Measurements from ENCODE around the gene NRF1. TPM values are rescaled to one million over a fixed set of nuclear protein-coding genes. Genes with fewer than 3 reads are reported as not detected.
"Not testable (repeated sequence)": the region's sequence is repeated elsewhere in the genome, so short reads cannot be mapped to it uniquely, and the experiment has no call there.

NRF1 gene
- total RNA-seq, 2 donors from 2014 or later = 15.6 to 21.7 TPM

DNA sequence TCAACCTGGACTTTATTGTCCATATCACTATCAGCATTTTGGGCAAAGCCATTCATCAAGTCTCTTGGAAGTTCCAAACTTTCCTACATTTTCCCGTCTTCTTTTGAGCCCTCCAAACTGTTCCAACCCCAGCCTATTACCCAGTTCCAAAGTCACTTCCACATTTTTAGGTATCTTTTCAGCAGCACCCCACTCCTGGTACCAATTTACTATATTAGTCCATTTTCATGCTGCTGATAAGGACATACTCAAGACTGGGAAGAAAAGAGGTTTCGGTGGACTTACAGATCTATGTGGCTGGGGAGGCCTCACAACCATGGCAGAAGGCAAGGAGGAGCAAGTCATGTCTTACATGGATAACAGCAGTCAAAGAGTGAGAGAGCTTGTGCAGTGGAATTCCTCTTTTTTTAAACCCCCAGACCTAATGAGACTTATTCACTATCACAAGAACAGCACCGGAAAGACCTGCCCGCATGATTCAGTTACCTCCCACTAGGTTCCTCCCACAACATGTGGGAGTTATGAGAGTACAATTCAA is 50.2 kb downstream of the NRF1 start:
- H3K36me3 Mint-ChIP-seq = peaks cover 26 to 53% of the 10 kb centered on the region in 2 donors
- peaks cover 7 to 20% of the 10 kb centered on the region in 2 donors for H3K9me3 Mint-ChIP-seq
- no peak overlapping the region for H3K27ac Mint-ChIP-seq
- no peak for DNase-seq (ENCODE audit: low spot score in 2 of 2)
- ATAC-seq = no peak

DNA sequence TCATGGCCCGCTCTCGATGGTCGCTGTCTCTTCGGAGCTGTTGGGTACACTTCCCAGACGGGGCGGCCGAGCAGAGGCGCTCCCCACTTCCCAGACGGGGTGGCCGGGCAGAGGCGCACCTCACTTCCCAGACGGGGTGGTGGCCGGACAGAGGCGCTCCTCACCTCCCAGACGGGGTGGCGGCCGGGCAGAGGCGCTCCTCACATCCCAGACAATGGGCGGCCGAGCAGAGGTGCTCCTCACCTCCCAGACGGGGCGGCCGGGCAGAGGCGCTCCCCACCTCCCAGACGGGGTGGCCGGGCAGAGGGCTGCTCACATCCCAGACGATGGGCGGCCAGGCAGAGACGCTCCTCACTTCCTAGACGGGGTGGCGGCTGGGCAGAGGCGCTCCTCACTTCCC is 51.7 kb downstream of the NRF1 start:
- not testable (repeated sequence) for ATAC-seq; H3K27ac Mint-ChIP-seq; DNase-seq (ENCODE audit: low spot score in 2 of 2)
- H3K36me3 Mint-ChIP-seq = peaks cover 26 to 43% of the 10 kb centered on the region in 2 donors
- peaks cover 7 to 20% of the 10 kb centered on the region in 2 donors for H3K9me3 Mint-ChIP-seq

DNA sequence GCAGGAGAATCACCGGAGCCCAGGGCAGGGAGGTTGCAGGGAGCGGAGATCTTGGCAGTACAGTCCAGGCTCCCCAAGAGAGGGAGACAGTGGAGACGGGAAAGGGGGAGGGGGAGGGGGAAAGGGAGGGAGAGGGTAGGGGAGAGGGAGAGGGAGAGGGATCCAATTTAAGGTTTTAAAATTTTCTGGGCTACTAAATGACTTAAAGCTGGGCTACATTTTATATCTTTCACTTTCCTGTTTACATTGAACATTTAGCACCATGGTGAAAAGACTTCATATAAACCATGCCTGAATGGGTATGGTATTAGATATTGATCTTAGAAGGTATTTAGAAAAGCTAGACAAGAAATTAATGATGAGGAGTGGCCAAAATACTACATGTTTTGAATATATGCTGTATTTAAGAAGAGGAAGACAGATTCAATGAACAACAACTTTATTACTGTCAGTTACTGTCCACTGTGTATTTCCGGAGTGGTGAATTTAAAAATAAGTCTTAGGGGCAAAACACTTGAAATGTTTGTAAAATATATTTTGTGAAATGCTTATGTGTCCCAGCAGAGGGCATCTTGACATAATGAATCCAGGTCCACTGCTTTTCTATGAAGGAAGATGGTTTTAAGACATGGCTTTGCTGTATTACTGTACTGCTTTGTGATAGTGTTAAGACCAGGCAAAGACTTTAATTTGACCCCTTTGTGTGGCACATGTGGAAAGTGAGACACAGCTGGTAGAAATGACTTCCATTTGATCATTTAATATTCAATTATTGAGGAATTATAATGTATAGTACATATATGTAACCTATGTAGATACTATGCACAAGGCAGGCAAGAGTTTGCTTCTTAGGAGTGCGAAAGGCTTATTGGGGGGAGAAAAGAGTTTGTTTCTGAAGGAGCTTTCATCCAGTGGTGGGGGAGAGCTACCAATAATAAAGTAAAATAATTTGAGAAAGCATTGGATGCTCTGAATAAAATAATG is 52.8 kb downstream of the NRF1 start:
- no peak for DNase-seq (ENCODE audit: low spot score in 2 of 2)
- no peak for ATAC-seq
- H3K27ac Mint-ChIP-seq = no peak overlapping the region
- H3K9me3 Mint-ChIP-seq = peaks cover 7 to 20% of the 10 kb centered on the region in 2 donors
- peaks cover 26 to 38% of the 10 kb centered on the region in 2 donors for H3K36me3 Mint-ChIP-seq

DNA sequence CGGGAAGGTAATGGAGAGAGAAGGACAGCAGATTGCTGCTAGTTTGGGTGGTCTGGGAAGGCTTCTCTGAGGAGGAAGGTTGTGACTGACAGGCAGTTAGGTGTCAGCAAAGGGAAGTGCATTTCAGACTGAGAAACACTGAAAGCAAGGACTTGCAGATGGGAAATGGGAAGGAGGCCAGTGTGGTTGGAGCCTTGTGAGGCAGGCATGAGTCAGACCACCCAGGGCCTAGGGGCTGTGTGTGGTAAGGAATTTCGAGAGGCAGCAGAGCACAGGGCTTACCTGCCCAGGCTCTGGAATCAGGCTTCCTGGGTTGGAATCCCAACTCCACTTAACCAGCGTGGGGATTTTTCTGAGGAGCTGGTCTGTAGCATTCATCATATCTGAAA is 53.5 kb downstream of the NRF1 start:
- DNase-seq (ENCODE audit: low spot score in 2 of 2) (no peak), ATAC-seq (no peak)
- Mint-ChIP-seq H3K36me3 (peaks cover 19 to 31% of the 10 kb centered on the region in 2 donors), H3K27ac (no peak overlapping the region), H3K9me3 (peaks cover 7 to 13% of the 10 kb centered on the region in 2 donors)

DNA sequence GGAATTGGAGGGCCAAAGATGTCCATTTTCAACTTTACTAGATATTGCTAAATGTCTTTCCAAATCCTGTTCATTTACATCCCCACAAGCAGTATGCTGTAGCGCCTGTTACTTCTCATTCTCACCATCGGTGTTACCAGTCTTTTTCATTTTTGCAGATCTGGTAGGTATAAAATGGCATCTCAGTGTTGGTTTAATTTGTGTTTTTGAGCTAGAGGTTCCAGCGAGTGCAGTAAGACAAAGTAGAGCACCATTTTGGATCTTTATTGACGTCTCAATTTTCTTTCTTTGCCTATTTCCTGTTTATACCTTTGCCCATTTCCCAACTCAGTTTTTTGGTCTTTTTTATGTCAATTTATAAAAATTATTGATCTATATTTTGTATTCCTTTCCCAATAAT is 55.6 kb downstream of the NRF1 start:
- H3K9me3 Mint-ChIP-seq = peaks cover 0 to 4% of the 10 kb centered on the region in 2 donors
- ATAC-seq (no peak), DNase-seq (ENCODE audit: low spot score in 2 of 2) (no peak)
- peaks cover 0 to 10% of the 10 kb centered on the region in 2 donors for H3K36me3 Mint-ChIP-seq
- H3K27ac Mint-ChIP-seq = no peak overlapping the region

DNA sequence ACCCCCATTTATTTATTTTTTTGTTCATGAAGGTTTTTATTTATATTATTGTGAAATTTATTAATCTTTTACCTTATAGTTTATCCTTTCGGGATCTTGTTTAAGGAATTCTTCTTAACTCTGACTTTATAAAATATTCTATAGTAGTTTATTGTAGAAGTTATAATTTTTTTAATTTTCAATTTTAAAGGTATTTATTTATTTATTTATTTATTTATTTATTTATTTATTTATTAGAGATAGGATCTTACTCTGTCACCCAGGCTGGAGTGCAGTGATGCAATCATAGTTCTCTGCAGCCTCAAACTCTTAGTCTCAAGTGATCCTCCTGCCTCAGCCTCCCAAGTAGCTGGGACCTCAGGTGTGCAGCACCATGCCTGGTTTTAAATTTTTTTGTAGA is 56.0 kb downstream of the NRF1 start:
- ATAC-seq (no peak), DNase-seq (ENCODE audit: low spot score in 2 of 2) (no peak)
- H3K27ac Mint-ChIP-seq = no peak overlapping the region
- peaks cover 0 to 6% of the 10 kb centered on the region in 2 donors for H3K36me3 Mint-ChIP-seq
- H3K9me3 Mint-ChIP-seq = no peaks in the 10 kb centered on the region

DNA sequence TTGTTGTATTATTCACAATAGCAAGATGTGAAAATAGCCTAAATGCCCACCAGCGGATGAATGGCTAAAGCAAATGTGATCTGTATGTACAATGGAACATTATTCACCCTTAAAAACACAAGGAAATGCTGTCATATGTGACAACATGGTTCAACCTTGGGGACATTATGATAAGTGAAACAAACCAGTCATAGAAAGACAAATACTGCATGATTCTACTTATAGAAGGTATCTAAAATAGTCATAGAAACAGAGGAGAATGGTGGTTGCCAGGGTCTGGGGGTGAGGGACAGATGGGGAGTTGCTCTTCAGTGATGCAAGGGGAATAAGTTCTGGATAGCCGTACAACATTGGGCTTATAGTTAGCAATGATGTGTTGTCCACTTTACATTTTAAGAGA is 58.4 kb downstream of the NRF1 start:
- peaks cover 4% of the 10 kb centered on the region in 2 donors for H3K36me3 Mint-ChIP-seq
- no peak overlapping the region for H3K27ac Mint-ChIP-seq
- DNase-seq (ENCODE audit: low spot score in 2 of 2) (no peak), ATAC-seq (peak in 1 of 2 donors; percentile 56)
- peaks cover 0 to 3% of the 10 kb centered on the region in 2 donors for H3K9me3 Mint-ChIP-seq

DNA sequence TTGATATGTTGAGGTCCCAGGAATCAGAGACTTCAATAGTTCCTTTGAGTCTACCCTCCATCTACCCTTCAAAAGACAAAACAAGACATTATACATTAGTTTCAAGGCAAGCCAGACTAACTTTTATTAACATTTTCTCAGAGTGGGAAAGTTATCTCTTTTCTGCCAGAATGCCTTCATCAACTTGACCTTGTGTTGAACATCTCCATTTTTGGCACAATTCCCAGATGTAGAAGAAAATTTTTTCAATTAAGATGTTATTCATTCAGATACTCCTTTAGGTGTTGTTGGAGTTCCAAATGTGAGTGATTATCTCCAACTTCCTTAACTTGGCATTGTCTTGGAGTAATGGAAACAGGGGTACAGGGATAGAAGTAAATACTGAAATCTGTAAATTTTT is 59.1 kb downstream of the NRF1 start:
- DNase-seq (ENCODE audit: low spot score in 2 of 2) (no peak), ATAC-seq (no peak)
- Mint-ChIP-seq H3K27ac (no peak overlapping the region), H3K9me3 (peaks cover 0 to 8% of the 10 kb centered on the region in 2 donors), H3K36me3 (peaks cover 11% of the 10 kb centered on the region in 2 donors)

DNA sequence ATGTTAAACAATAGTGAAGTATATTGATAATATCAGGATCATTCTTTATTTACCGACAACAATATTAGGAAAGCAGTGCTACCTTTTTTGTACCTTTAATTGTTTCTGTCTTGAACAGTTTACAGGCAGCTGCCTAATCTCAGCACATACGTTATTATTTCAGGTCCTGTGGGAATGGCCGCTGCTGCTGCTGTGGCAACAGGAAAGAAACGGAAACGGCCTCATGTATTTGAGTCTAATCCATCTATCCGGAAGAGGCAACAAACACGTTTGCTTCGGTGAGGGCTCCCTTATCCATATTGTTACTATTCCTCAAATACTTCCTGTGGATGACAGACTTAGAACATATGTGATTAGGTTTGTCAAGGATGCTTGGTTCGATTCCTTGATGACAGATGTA is 59.7 kb downstream of the NRF1 start:
- Mint-ChIP-seq H3K27ac (no peak overlapping the region), H3K9me3 (peaks cover 0 to 8% of the 10 kb centered on the region in 2 donors), H3K36me3 (peaks cover 13 to 17% of the 10 kb centered on the region in 2 donors)
- DNase-seq (ENCODE audit: low spot score in 2 of 2) (no peak), ATAC-seq (no peak)

DNA sequence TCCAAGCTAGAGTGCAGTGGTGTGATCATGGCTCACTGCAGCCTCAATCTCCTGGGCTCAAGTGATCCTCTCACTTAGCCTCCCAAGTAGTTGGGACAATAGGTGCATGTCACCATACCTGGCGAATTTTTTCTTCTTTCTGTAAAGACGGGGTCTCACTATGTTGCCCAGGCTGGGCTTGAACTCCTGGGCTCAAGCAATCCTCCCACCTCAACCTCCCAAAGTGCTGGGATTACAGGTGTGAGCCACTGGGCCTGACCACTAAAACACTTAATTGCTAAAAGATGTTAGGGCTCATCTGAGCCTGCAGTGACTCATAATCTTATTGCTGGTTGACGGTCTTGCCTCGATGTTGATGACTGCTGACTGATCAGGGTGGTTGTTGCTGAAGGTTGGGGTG is 63.0 kb downstream of the NRF1 start:
- peaks cover 25% of the 10 kb centered on the region in 2 donors for H3K36me3 Mint-ChIP-seq
- not testable (repeated sequence) for DNase-seq (ENCODE audit: low spot score in 2 of 2); H3K9me3 Mint-ChIP-seq; ATAC-seq; H3K27ac Mint-ChIP-seq

DNA sequence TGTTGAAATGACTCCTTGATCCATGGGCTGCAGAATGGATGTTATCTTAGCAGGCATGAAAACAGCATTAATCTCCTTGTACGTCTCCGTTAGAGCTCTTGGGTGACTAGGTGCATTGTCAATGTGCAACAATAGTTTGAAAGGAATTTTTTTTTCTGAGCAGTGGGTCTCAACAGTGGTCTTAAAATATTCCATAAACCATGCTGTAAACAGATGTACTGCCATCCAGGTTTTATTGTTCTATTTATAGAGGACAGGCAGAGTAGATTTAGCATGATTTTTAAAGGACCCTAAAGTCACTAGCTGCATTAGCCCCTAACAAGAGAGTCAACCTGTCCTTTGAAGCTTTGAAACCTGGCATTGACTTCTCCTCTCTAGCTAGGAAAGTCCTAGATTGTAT is 64.0 kb downstream of the NRF1 start:
- DNase-seq (ENCODE audit: low spot score in 2 of 2) = no peak
- Mint-ChIP-seq H3K9me3 (peaks cover 0 to 8% of the 10 kb centered on the region in 2 donors), H3K36me3 (peaks cover 25% of the 10 kb centered on the region in 2 donors), H3K27ac (no peak overlapping the region)
- ATAC-seq = no peak

DNA sequence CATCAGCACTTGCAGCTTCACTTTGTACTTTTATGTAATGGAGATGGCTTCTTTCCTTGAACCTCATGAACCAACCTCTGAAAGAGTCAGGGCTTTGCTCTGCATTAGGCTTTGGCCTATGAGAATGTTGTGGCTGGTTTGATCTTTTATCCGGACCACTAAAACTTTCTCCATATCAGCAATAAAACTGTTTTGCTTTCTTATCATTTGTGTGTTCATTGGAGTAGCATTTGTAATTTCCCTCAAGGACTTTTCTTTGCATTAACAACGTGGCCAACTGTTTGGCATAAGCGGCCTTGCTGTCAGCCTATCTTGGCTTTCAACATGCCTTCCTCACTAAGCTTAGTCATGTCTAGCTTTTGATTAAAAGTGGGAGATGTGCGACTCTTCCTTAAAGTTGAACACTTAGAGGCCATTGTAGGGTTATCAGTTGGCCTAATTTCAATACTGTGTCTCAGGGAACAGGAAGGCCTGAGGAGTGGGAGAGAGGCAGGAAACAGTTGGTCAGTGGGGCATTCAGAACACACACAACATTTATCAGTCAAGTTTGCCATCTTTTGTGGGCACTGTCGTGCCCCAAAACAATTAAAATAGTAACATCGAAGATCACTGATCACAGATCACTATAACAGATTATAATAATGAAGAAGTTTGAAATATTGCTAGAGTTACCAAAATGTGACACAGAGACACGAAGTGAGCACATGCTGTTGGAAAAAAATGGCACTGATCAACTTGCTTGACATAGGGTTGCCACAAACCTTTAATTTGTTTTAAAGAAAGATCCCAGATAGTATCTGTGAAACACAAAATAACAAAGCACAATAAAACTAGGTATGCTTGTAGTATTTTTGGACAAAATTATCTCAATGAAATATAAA is 64.7 kb downstream of the NRF1 start:
- H3K36me3 Mint-ChIP-seq = peaks cover 25% of the 10 kb centered on the region in 2 donors
- DNase-seq (ENCODE audit: low spot score in 2 of 2) (no peak), ATAC-seq (no peak)
- no peak overlapping the region for H3K27ac Mint-ChIP-seq
- H3K9me3 Mint-ChIP-seq = peaks cover 0 to 8% of the 10 kb centered on the region in 2 donors

DNA sequence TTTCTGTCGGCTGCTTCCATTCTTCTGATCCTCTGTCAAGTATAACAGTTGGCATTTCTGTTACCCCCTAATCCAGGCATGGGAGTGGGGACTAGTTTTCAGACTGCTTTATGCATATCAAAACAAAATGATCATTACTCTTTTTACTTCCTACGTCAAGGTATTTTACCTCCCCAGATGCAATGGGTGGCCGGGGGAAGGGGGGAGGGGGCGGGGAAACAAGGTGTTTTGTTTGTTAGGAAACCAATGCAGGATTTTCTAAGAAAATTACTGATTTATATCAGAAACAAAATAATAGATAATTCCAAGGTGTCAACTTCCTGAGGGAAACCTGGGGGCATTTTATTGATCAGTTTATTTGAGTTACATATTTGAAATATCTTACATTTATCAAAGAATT is 66.3 kb downstream of the NRF1 start:
- Mint-ChIP-seq H3K9me3 (peaks cover 0 to 8% of the 10 kb centered on the region in 2 donors), H3K27ac (no peak overlapping the region), H3K36me3 (peaks cover 25% of the 10 kb centered on the region in 2 donors)
- ATAC-seq = no peak
- DNase-seq (ENCODE audit: low spot score in 2 of 2) = no peak

DNA sequence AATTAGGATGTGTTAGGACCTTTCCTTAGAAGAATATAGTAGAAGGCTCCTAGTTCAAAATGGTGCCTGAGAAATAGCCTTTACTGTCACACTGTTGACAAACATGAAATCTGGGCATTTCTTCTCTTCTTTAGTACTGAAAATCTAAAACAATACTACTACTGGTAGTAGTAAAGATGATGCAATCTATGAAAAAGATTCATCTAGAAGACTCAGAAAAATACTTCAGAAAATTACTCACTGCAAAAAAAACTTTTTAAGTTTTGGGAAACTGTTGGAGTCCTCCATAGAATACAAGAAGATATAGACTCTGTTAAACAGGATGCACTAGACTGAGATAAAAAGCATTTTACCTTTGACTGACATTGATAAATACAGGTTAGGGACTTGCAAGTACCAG is 67.1 kb downstream of the NRF1 start:
- DNase-seq (ENCODE audit: low spot score in 2 of 2) (no peak), ATAC-seq (no peak)
- peak overlapping the region in 1 of 2 donors; percentile 50 for H3K27ac Mint-ChIP-seq
- peaks cover 0 to 8% of the 10 kb centered on the region in 2 donors for H3K9me3 Mint-ChIP-seq
- H3K36me3 Mint-ChIP-seq = peaks cover 25% of the 10 kb centered on the region in 2 donors

DNA sequence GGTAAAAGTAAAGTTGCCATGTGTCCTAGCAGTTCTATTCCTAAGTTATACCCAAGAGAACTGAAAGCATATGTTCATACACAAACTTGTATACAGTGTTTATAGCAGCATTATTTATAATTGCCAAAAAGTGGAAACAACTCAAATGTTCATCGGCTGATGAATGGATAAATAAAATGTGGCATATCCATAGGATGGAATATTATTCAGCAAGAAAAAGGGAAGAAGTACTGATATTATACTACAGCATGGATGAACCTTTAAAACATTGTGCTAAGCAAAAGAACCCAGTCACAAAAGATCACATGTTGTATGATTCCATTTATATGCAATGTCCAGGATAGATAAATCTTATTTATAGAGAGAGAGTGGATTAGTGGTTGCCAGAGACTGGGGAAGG is 68.9 kb downstream of the NRF1 start:
- no peak overlapping the region for H3K27ac Mint-ChIP-seq
- ATAC-seq (no peak), DNase-seq (ENCODE audit: low spot score in 2 of 2) (no peak)
- H3K36me3 Mint-ChIP-seq = peaks cover 15 to 16% of the 10 kb centered on the region in 2 donors
- H3K9me3 Mint-ChIP-seq = peaks cover 0 to under 1% of the 10 kb centered on the region in 2 donors

DNA sequence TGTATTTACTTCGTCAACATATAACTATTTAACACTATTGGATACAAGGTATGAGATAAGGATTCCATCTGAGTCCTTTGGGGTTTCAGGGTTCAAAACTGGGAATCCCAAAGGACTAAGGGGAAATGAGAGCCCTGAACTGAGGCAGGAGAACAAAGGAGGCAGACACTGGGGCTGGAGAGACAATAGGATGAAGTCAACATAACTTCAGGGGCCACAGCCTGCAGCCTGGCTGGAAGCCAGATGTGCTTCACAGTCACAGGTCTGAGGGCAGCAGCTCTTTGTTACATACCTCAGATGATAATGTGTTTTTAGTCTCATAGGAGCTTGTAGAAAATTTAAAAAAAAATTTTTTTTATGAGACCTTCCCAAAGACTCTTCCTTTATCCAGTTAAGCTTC is 73.3 kb downstream of the NRF1 start:
- ATAC-seq = no peak
- Mint-ChIP-seq H3K9me3 (no peaks in the 10 kb centered on the region), H3K27ac (no peak overlapping the region), H3K36me3 (no peaks in the 10 kb centered on the region)
- no peak for DNase-seq (ENCODE audit: low spot score in 2 of 2)

DNA sequence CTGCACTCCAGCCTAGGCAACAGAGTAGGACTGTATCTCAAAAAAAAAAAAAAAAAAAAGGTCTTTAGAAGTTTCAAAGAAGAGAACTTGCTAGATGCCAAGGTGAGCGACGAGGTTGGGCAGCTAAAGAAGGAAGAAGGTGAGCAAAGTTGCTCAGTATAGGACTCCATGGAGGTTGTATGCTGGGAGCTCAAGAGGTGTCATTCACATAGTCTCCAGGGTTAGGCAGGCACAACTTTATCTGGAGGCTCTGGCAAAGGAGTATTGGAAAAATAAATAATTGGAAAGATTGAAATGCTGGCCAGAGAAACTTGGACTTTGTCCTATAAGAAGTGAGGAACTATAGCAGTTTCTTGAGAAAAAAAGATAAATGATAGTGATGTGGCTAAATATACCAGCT is 74.5 kb downstream of the NRF1 start:
- H3K9me3 Mint-ChIP-seq = no peaks in the 10 kb centered on the region
- ATAC-seq = no peak
- no peak for DNase-seq (ENCODE audit: low spot score in 2 of 2)
- no peak overlapping the region for H3K27ac Mint-ChIP-seq
- H3K36me3 Mint-ChIP-seq = no peaks in the 10 kb centered on the region

Measured in activated naive CD4-positive, alpha-beta T cell treated with anti-CD3 and anti-CD28 coated beads, Interleukin-2, amount 50 U/mL, for 72 hours (primary cell).